Measurements from ENCODE around the gene ATL1.

The ATL1 gene

GRCh38 chr14:50578433-50578832 lies 18.5 kb downstream of the ATL1 start:
- H3K27ac Mint-ChIP-seq, result no peak overlapping the region
- H3K36me3 Mint-ChIP-seq (ENCODE audit: low read depth), result no peaks in the 10 kb centered on the region
- H3K4me3 Mint-ChIP-seq, result no peak overlapping the region
- no peaks in the 10 kb centered on the region for H3K4me1 Mint-ChIP-seq
- peaks cover 4% of the 10 kb centered on the region for H3K27me3 Mint-ChIP-seq (ENCODE audit: low read depth, poor library complexity)
- DNase-seq, result no peak
- no peaks in the 10 kb centered on the region for H3K9me3 Mint-ChIP-seq
- TF ChIP-seq, protein P1, sequence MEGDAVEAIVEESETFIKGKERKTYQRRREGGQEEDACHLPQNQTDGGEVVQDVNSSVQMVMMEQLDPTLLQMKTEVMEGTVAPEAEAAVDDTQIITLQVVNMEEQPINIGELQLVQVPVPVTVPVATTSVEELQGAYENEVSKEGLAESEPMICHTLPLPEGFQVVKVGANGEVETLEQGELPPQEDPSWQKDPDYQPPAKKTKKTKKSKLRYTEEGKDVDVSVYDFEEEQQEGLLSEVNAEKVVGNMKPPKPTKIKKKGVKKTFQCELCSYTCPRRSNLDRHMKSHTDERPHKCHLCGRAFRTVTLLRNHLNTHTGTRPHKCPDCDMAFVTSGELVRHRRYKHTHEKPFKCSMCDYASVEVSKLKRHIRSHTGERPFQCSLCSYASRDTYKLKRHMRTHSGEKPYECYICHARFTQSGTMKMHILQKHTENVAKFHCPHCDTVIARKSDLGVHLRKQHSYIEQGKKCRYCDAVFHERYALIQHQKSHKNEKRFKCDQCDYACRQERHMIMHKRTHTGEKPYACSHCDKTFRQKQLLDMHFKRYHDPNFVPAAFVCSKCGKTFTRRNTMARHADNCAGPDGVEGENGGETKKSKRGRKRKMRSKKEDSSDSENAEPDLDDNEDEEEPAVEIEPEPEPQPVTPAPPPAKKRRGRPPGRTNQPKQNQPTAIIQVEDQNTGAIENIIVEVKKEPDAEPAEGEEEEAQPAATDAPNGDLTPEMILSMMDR (IDR thresholded peaks at IDR 0.05), result no peak

DNA sequence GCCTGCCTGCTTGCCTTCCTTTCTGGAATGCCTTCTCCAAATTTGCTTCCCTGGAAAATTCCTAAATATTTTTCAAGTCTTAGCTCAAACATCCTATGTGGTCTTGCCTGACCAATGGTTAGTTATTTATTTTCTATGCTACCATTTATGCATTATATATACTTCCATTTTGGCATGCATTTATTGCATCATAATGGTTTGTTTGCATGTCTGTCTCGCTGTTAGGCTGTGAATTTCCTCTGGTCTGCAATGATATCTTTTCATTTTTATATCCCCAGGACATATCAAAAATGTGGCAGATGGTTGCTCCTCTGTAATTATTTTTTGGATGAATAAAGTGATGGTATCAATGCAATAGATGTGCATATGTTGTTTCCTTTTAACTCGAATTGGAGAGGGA lies 30.5 kb downstream of the ATL1 start:
- no peak for DNase-seq
- TF ChIP-seq, protein P1 (IDR thresholded peaks at IDR 0.05), result no peak
- peaks cover 25% of the 10 kb centered on the region for H3K4me1 Mint-ChIP-seq
- no peak overlapping the region for H3K27ac Mint-ChIP-seq
- H3K9me3 Mint-ChIP-seq, result no peaks in the 10 kb centered on the region
- peaks cover 5% of the 10 kb centered on the region for H3K36me3 Mint-ChIP-seq (ENCODE audit: low read depth)
- H3K4me3 Mint-ChIP-seq, result no peak overlapping the region
- H3K27me3 Mint-ChIP-seq (ENCODE audit: low read depth, poor library complexity), result no peaks in the 10 kb centered on the region

DNA sequence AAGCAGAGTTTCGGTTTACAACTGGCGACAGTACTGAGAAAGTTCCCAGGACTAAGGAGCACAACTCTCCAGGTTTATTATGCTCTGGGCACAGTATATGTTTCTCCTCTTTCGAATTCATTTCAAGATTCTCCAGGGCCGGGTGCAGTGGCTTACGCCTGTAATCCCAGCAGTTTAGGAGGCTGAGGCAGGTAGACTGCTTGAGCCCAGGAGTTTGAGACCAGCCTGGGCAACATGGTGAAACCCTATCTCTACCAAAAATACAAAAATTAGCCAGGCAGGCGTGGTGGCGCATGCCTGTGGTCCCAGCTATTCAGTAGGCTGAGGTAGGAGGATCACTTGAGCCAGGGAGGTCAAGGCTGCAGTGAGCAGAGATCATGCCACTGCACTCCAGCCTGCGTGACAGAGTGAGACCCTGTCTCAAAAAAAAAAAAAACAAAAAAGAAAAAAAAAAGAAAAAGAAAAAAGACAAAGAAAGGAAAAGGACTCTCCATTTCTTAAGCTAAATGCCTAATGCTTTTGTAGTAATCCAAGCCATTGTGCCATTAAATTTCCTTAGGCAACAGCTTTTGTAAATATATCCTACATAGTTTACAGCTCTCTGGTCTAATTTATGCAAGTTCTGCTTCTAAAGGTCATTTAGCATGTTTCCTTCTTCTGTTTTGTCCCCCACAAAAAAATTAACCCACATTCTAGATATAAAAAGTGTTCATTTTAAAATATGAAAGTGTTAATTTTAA lies 34.8 kb downstream of the ATL1 start:
- Mint-ChIP-seq H3K4me3 (no peak overlapping the region), H3K4me1 (peaks cover 30% of the 10 kb centered on the region), H3K36me3 (ENCODE audit: low read depth) (peaks cover 5% of the 10 kb centered on the region), H3K9me3 (no peaks in the 10 kb centered on the region), H3K27me3 (ENCODE audit: low read depth, poor library complexity) (peaks cover 3% of the 10 kb centered on the region), H3K27ac (peak overlapping the region; percentile 94)
- TF ChIP-seq, protein P1 (IDR thresholded peaks at IDR 0.05), result no peak
- peak; percentile 11 for DNase-seq

GRCh38 chr14:50598765-50599164 lies 38.8 kb downstream of the ATL1 start:
- Mint-ChIP-seq H3K27me3 (ENCODE audit: low read depth, poor library complexity) (peaks cover 3% of the 10 kb centered on the region), H3K36me3 (ENCODE audit: low read depth) (no peaks in the 10 kb centered on the region), H3K4me3 (no peak overlapping the region), H3K4me1 (peaks cover 46% of the 10 kb centered on the region), H3K27ac (peak overlapping the region; percentile 16), H3K9me3 (no peaks in the 10 kb centered on the region)
- TF ChIP-seq, protein P1 (IDR thresholded peaks at IDR 0.05), result no peak
- no peak for DNase-seq

GRCh38 chr14:50599700-50600444 lies 39.9 kb downstream of the ATL1 start:
- TF ChIP-seq, protein P1 (IDR thresholded peaks at IDR 0.05), result peak; percentile 29
- Mint-ChIP-seq H3K4me1 (peaks cover 35% of the 10 kb centered on the region), H3K4me3 (no peak overlapping the region), H3K36me3 (ENCODE audit: low read depth) (no peaks in the 10 kb centered on the region), H3K27ac (no peak overlapping the region), H3K9me3 (no peaks in the 10 kb centered on the region), H3K27me3 (ENCODE audit: low read depth, poor library complexity) (peaks cover 3% of the 10 kb centered on the region)
- DNase-seq, result no peak

All from nephron progenitor cell (in vitro differentiated cells).